ENCODE measurements around the gene MEGF10. TPM values are rescaled to one million over a fixed set of nuclear protein-coding genes. Genes with fewer than 3 reads are reported as not detected.
"Not testable (repeated sequence)": the region's sequence is repeated elsewhere in the genome, so short reads cannot be mapped to it uniquely, and the experiment has no call there.

MEGF10 gene
- total RNA-seq, 4 donors from 2014 or later: 1.1 to 3.4 (median 2.9) TPM

DNA sequence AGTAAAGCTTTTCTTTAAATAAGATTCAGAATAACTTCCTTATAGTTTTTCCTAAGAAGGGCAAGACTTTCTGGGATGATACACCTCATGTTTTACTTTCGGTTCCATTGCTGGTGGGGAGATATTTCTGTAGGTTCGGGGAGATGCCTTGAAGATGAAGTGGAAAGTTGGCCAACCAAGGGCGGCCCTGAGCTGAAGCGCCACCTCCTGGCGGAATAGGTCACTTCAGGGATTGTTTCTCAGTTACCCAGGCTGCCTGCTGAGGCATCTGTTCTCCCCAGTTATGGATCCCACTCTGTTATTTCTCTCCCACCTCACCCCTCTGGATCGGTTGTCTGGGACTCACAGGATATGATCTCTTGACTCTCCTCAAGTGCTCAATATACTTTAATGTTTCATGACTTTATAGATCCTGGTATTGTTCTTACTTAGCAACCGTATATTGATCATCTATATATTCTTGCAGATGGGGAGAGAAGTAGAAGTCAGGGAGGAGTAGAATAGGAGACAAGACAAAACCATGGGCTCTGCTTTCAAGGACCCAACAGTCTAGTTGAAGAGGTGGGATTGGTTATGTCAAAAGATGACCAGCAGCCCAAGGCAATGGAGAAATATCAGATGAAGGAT lies 23.4 kb downstream of the MEGF10 start:
- 50% methylated on average over 7 of the region's 7 CpGs for WGBS
- peak in 1 of 2 donors; percentile 78 for DNase-seq (ENCODE audit: low spot score in 2 of 2)
- H3K36me3 ChIP-seq: no peaks in the 10 kb centered on the region
- H3K9me3 ChIP-seq: no peaks in the 10 kb centered on the region
- no peak overlapping the region for H3K27ac ChIP-seq
- H3K27me3 ChIP-seq: no peaks in the 10 kb centered on the region
- no peaks in the 10 kb centered on the region for H3K4me1 ChIP-seq
- no peak overlapping the region for H3K4me3 ChIP-seq
- TF ChIP-seq POLR2A (IDR thresholded peaks at IDR 0.05): no peak
- TF ChIP-seq, protein P1, sequence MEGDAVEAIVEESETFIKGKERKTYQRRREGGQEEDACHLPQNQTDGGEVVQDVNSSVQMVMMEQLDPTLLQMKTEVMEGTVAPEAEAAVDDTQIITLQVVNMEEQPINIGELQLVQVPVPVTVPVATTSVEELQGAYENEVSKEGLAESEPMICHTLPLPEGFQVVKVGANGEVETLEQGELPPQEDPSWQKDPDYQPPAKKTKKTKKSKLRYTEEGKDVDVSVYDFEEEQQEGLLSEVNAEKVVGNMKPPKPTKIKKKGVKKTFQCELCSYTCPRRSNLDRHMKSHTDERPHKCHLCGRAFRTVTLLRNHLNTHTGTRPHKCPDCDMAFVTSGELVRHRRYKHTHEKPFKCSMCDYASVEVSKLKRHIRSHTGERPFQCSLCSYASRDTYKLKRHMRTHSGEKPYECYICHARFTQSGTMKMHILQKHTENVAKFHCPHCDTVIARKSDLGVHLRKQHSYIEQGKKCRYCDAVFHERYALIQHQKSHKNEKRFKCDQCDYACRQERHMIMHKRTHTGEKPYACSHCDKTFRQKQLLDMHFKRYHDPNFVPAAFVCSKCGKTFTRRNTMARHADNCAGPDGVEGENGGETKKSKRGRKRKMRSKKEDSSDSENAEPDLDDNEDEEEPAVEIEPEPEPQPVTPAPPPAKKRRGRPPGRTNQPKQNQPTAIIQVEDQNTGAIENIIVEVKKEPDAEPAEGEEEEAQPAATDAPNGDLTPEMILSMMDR (IDR thresholded peaks at IDR 0.05): peak; percentile 13 to 73

DNA sequence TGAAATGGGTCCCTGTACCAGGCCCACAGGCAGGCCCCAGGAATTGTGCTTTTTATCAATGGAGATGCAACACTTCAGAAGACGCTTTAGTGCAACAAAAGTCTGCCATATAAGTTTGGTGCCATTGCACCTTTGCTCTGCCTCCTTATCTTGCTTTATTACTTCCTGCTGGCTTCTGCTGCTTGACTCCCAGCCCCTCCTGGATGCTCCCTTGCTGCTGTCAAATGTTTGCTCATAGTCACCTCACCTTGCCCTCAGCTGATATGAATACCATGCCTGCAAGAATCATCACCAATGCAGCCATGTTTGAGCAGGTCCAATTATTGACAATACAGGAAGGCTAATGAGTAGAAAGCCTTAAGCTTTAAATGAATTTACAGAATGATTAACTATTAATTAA lies 25.4 kb downstream of the MEGF10 start:
- no peak for DNase-seq (ENCODE audit: low spot score in 2 of 2)
- Histone ChIP-seq H3K4me1 (no peaks in the 10 kb centered on the region), H3K27me3 (no peaks in the 10 kb centered on the region), H3K27ac (no peak overlapping the region), H3K36me3 (no peaks in the 10 kb centered on the region), H3K9me3 (no peaks in the 10 kb centered on the region), H3K4me3 (no peak overlapping the region)
- WGBS: 87% methylated on average over 1 of the region's 1 CpG
- TF ChIP-seq EP300 (IDR thresholded peaks at IDR 0.05) (no peak), POLR2A (IDR thresholded peaks at IDR 0.05) (no peak)
- TF ChIP-seq, protein P1 (IDR thresholded peaks at IDR 0.05): no peak

DNA sequence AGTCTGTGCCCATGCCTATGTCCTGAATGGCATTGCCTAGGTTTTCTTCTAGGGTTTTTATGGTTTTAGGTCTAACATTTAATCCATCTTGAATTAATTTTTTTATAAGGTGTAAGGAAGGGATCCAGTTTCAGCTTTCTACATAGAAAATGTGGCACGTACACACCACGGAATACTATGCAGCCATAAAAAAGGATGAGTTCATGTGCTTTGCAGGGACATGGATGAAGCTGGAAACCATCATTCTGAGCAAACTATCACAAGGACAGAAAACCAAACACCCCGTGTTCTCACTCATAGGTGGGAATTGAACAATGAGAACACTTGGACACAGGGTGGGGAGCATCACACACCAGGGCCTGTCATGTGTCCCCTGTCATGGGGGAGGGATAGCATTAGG lies 26.8 kb downstream of the MEGF10 start:
- WGBS: 99% methylated on average over 3 of the region's 3 CpGs
- H3K4me1 ChIP-seq; H3K27me3 ChIP-seq; H3K9me3 ChIP-seq; H3K27ac ChIP-seq; H3K36me3 ChIP-seq; DNase-seq (ENCODE audit: low spot score in 2 of 2); H3K4me3 ChIP-seq: not testable (repeated sequence)

DNA sequence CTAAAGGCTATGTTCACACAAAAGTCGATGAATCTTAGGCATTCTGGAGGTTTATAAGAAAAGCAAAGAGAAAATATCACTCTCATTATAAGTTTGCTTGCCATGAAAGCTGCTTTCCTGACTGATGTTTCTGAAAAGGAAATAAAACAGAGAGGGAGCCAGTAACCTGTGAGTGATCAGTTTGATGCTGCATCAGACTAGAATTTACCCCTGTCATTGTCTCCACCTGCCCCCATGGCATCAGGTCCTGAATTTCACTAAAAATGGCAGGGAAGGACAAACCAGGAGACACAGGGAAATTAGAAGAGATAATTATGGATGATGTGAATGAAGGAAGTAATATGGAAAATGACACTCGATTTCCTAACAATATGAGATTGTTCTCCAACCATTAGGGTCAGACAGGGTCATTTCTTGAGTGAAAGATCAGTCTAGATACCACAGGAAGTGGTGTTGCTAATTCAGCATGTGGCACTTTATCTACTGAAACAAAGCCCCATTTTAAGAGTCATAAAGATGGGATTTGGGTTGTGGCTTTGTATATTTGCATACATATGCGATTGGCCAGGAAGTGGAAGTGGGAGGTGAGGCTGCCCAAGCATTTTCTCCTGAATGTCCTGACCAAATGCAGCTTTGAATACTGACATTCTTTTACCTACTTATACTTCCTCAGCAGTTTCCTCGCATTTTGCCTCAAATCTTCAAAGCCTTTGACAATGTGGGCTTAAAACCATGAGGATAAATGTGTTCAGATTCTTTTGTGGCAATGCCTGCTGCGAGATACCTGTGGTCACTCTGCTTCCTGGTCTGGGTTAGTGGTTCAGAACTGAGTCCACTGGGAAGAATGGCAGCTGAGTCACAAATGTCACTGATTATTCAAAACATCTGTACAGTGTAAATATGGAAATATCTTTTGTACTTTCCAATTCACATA lies 29.7 kb downstream of the MEGF10 start:
- no peak for TF ChIP-seq POLR2A (IDR thresholded peaks at IDR 0.05)
- TF ChIP-seq EP300 (IDR thresholded peaks at IDR 0.05): no peak
- Histone ChIP-seq H3K4me3 (no peak overlapping the region), H3K36me3 (no peaks in the 10 kb centered on the region), H3K9me3 (no peaks in the 10 kb centered on the region), H3K4me1 (no peaks in the 10 kb centered on the region), H3K27me3 (no peaks in the 10 kb centered on the region), H3K27ac (no peak overlapping the region)
- WGBS: 51% methylated on average over 5 of the region's 5 CpGs
- DNase-seq (ENCODE audit: low spot score in 2 of 2): no peak

DNA sequence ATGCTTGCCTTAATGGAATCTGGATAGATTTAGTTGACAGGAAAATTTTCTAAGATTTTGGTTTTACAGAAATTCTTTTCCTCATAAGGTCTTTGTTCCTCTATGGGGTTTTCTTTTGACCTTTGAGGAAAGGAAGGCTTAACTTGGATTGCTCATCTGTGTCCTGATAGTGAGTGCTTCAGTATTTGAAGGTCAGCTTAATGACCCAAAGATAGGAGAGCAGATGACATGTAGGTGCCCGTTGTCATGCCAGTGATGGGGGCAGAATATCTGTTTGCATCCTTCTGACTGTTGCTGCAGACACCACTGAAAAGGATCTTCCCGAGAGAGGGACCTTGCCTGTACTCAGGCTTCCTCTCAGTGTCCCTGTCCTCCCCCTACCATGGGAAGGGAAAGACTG lies 30.9 kb downstream of the MEGF10 start:
- no peaks in the 10 kb centered on the region for H3K4me1 ChIP-seq
- no peak overlapping the region for H3K4me3 ChIP-seq
- H3K27ac ChIP-seq: no peak overlapping the region
- no peaks in the 10 kb centered on the region for H3K27me3 ChIP-seq
- WGBS: 86% methylated on average over 2 of the region's 2 CpGs
- TF ChIP-seq EP300 (IDR thresholded peaks at IDR 0.05) (no peak), POLR2A (IDR thresholded peaks at IDR 0.05) (no peak)
- TF ChIP-seq, protein P1 (IDR thresholded peaks at IDR 0.05): no peak
- no peak for DNase-seq (ENCODE audit: low spot score in 2 of 2)
- no peaks in the 10 kb centered on the region for H3K9me3 ChIP-seq
- no peaks in the 10 kb centered on the region for H3K36me3 ChIP-seq

DNA sequence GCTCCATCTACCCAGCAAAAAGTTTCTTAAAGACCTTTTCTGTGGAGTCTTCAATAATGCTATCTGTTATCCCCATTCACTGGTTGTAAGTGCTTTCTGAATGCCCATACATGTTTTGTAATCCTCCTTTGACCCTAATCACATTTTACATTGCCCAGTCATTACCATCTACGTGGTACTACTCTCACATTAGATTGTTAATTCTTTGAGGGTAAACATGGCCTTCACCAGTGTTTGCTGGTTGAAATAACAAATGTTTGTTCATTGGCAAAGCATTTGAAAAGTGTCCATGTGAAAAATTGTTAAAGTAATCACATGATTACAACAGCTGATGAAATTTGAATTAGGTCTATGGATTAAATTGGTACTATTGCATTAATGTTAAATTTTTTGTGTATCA lies 31.8 kb downstream of the MEGF10 start:
- WGBS: 78% methylated on average over 1 of the region's 1 CpG
- no peak for TF ChIP-seq POLR2AphosphoS5 (IDR thresholded peaks at IDR 0.05)
- TF ChIP-seq, protein P1 (IDR thresholded peaks at IDR 0.05): no peak
- TF ChIP-seq EP300 (IDR thresholded peaks at IDR 0.05): no peak
- TF ChIP-seq POLR2A (IDR thresholded peaks at IDR 0.05): no peak
- no peaks in the 10 kb centered on the region for H3K36me3 ChIP-seq
- H3K4me1 ChIP-seq: no peaks in the 10 kb centered on the region
- no peaks in the 10 kb centered on the region for H3K27me3 ChIP-seq
- H3K9me3 ChIP-seq: no peaks in the 10 kb centered on the region
- no peak overlapping the region for H3K27ac ChIP-seq
- no peak overlapping the region for H3K4me3 ChIP-seq
- no peak for DNase-seq (ENCODE audit: low spot score in 2 of 2)
